ENCODE measurements around the gene ZNRF2.

Gene ZNRF2

GRCh38 chr7:30272126-30272525, 12.3 kb upstream of the ZNRF2 start:
- TF ChIP-seq CTCF (IDR thresholded peaks at IDR 0.05; ENCODE audit: low read depth, low read length) (no peak), MYC (IDR thresholded peaks at IDR 0.05; ENCODE audit: low read depth, low read length) (no peak), MAX (IDR thresholded peaks at IDR 0.05; ENCODE audit: low read depth, low read length) (no peak), POLR2A (IDR thresholded peaks at IDR 0.05; ENCODE audit: extremely low read depth, insufficient read length) (no peak)
- H3K4me3 ChIP-seq (ENCODE audit: low read depth, low read length), result no peak overlapping the region
- DNase-seq (ENCODE audit: low read depth), result no peak

- no peak for DNase-seq (ENCODE audit: low read depth)
- no peak overlapping the region for H3K4me3 ChIP-seq (ENCODE audit: low read depth, low read length)
- TF ChIP-seq MAX (IDR thresholded peaks at IDR 0.05; ENCODE audit: low read depth, low read length) (no peak), POLR2A (IDR thresholded peaks at IDR 0.05; ENCODE audit: extremely low read depth, insufficient read length) (no peak), CTCF (IDR thresholded peaks at IDR 0.05; ENCODE audit: low read depth, low read length) (no peak), MYC (IDR thresholded peaks at IDR 0.05; ENCODE audit: low read depth, low read length) (no peak)
Measured at GRCh38 chr7:30273552-30273951, 10.8 kb upstream of the ZNRF2 start.

GRCh38 chr7:30274641-30275040, 9.8 kb upstream of the ZNRF2 start:
- TF ChIP-seq POLR2A (IDR thresholded peaks at IDR 0.05; ENCODE audit: extremely low read depth, insufficient read length) (no peak), CTCF (IDR thresholded peaks at IDR 0.05; ENCODE audit: low read depth, low read length) (no peak), MYC (IDR thresholded peaks at IDR 0.05; ENCODE audit: low read depth, low read length) (no peak), MAX (IDR thresholded peaks at IDR 0.05; ENCODE audit: low read depth, low read length) (no peak)
- no peak overlapping the region for H3K4me3 ChIP-seq (ENCODE audit: low read depth, low read length)
- DNase-seq (ENCODE audit: low read depth), result no peak

GRCh38 chr7:30276203-30276900, 8.0 kb upstream of the ZNRF2 start:
- no peak overlapping the region for H3K4me3 ChIP-seq (ENCODE audit: low read depth, low read length)
- DNase-seq (ENCODE audit: low read depth), result peak; percentile 80
- TF ChIP-seq MAX (IDR thresholded peaks at IDR 0.05; ENCODE audit: low read depth, low read length) (no peak), CTCF (IDR thresholded peaks at IDR 0.05; ENCODE audit: low read depth, low read length) (peak; percentile 88)

- H3K4me3 ChIP-seq (ENCODE audit: low read depth, low read length), result no peak overlapping the region
- TF ChIP-seq MAX (IDR thresholded peaks at IDR 0.05; ENCODE audit: low read depth, low read length), result no peak
- TF ChIP-seq POLR2A (IDR thresholded peaks at IDR 0.05; ENCODE audit: extremely low read depth, insufficient read length), result no peak
- TF ChIP-seq MYC (IDR thresholded peaks at IDR 0.05; ENCODE audit: low read depth, low read length), result no peak
- TF ChIP-seq CTCF (IDR thresholded peaks at IDR 0.05; ENCODE audit: low read depth, low read length), result no peak
- no peak for DNase-seq (ENCODE audit: low read depth)
Measured at GRCh38 chr7:30278376-30278775, 6.0 kb upstream of the ZNRF2 start.
